A673 (cell line): Measurements from ENCODE around the gene ARHGAP26. TPM values are rescaled to one million over a fixed set of nuclear protein-coding genes. Genes with fewer than 3 reads are reported as not detected.

Experiments used
- BruUV-seq: library from RNA; stranded (reverse); fragments of 400-500 nt; replicated peaks from 2 replicates; lab custom pipeline; 2021; lab: Mats Ljungman, UMichigan
- CTCF ChIA-PET: fragments of 300-600 bp; sonication (Branson Sonifier 250); formaldehyde crosslinking; loops from one replicate; lab custom pipeline; 2022; ENCODE audit warnings: antibody characterized with exemption; lab: Charles Lee
- POLR2A ChIA-PET: fragments of 300-600 bp; sonication (Branson Sonifier 250); formaldehyde crosslinking; loops from one replicate; lab custom pipeline; 2022; ENCODE audit warnings: antibody characterized with exemption; ENCODE audit not compliant: low non-redundant PET; lab: Charles Lee
- DNase-seq: peaks from one replicate; pipeline ENCODE4 v3.0.0-alpha.2; 2015; ENCODE audit warnings: low spot score
- H3K27ac ChIP-seq: fragments of 200-600 bp; sonication (generic); 2 replicates; pipeline ENCODE4 v1.5.1; 2016; ENCODE audit warnings: mixed run types, low read depth, mild to moderate bottlenecking, mixed read lengths, antibody characterized with exemption, low read length; ENCODE audit not compliant: poor library complexity, severe bottlenecking
- H3K27me3 ChIP-seq: fragments of 200-600 bp; sonication (generic); replicated peaks from 2 replicates; pipeline ENCODE4 v1.6.1; 2017; ENCODE audit warnings: mixed run types, low read depth, mild to moderate bottlenecking, mixed read lengths, antibody characterized with exemption, low read length; ENCODE audit not compliant: insufficient read depth, poor library complexity
- H3K36me3 ChIP-seq: fragments of 200-600 bp; sonication (generic); 2 replicates; pipeline ENCODE4 v1.6.1; 2016; ENCODE audit warnings: mixed run types, mild to moderate bottlenecking, mixed read lengths, antibody characterized with exemption, low read length; ENCODE audit not compliant: insufficient read depth, poor library complexity, severe bottlenecking
- H3K4me1 ChIP-seq: fragments of 200-600 bp; sonication (generic); 2 replicates; pipeline ENCODE4 v1.6.1; 2017; ENCODE audit warnings: mixed run types, mild to moderate bottlenecking, mixed read lengths, antibody characterized with exemption, low read length; ENCODE audit not compliant: insufficient read depth, poor library complexity, severe bottlenecking
- H3K4me3 ChIP-seq: fragments of 200-600 bp; sonication (generic); 2 replicates; pipeline ENCODE4 v1.5.1; 2016; ENCODE audit warnings: low read depth, mixed run types, mild to moderate bottlenecking, mixed read lengths, low read length; ENCODE audit not compliant: poor library complexity, severe bottlenecking
- H3K9me3 ChIP-seq: fragments of 200-600 bp; sonication (generic); 2 replicates; pipeline ENCODE4 v1.6.1; 2016; ENCODE audit warnings: mixed run types, low read depth, mild to moderate bottlenecking, mixed read lengths, antibody characterized with exemption, low read length; ENCODE audit not compliant: poor library complexity, severe bottlenecking
- CTCF ChIP-seq: fragments of 300-800, 200-600 bp; sonication (generic); conservative IDR thresholded peaks from 2 replicates; pipeline ENCODE4 v1.5.1; 2017; ENCODE audit warnings: low read depth, mild to moderate bottlenecking, antibody characterized with exemption, low read length, moderate library complexity, mixed read lengths
- EZH2 ChIP-seq: fragments of 200-600 bp; sonication (generic); IDR thresholded peaks from 2 replicates; pipeline ENCODE4 v1.6.1; 2017; ENCODE audit warnings: borderline replicate concordance, low read depth, mild to moderate bottlenecking, mixed read lengths, antibody characterized with exemption, low read length; ENCODE audit not compliant: poor library complexity, severe bottlenecking
- intact Hi-C: fragments of 100-400 bp; cut with micrococcal nuclease; formaldehyde crosslinking; loops from one replicate; pipeline ENCODE4 v1.10.0; 2022; ENCODE audit not compliant: unreplicated experiment
- total RNA-seq: library from RNA; stranded (reverse); gene quantifications from 2 replicates; pipeline ENCODE4 v1.2.3, GENCODE V29; 2021

The ARHGAP26 gene
- total RNA-seq, 1 experiment from 2014 or later = 25.5 TPM

- intact Hi-C loops = no loop called here
- no peak for DNase-seq
- Histone ChIP-seq H3K36me3 (no peaks in the 10 kb centered on the region), H3K9me3 (no peaks in the 10 kb centered on the region), H3K27me3 (no peaks in the 10 kb centered on the region), H3K4me3 (no peak overlapping the region), H3K4me1 (peaks cover 16% of the 10 kb centered on the region), H3K27ac (peak overlapping the region; percentile 5)
- BruUV-seq = no TSS peak
- ChIA-PET POLR2A (no interaction called here), CTCF (interaction anchor here (0.6 to 1.8 kb wide), 2 partner anchors 10 to 144 kb away, joined by 3 to 6 read pairs; no protein-coding TSS in a partner anchor)
- TF ChIP-seq EZH2 = no peak
- TF ChIP-seq CTCF = no peak
Measured at GRCh38 chr5:142722896-142723295, 47.3 kb upstream of the ARHGAP26 start.

GRCh38 chr5:142724821-142725220 lies 45.4 kb upstream of the ARHGAP26 start:
- Histone ChIP-seq H3K4me3 (no peak overlapping the region), H3K27me3 (no peaks in the 10 kb centered on the region), H3K36me3 (no peaks in the 10 kb centered on the region), H3K4me1 (peaks cover 16% of the 10 kb centered on the region), H3K27ac (no peak overlapping the region), H3K9me3 (no peaks in the 10 kb centered on the region)
- no peak for DNase-seq
- no TSS peak for BruUV-seq
- intact Hi-C loops = no loop called here
- TF ChIP-seq CTCF (no peak), EZH2 (no peak)
- CTCF ChIA-PET = no interaction called here
- POLR2A ChIA-PET = no interaction called here

GRCh38 chr5:142725231-142726187 lies 44.7 kb upstream of the ARHGAP26 start:
- Histone ChIP-seq H3K4me1 (peaks cover 16% of the 10 kb centered on the region), H3K9me3 (no peaks in the 10 kb centered on the region), H3K27ac (peak overlapping the region; percentile 85), H3K27me3 (no peaks in the 10 kb centered on the region), H3K36me3 (no peaks in the 10 kb centered on the region), H3K4me3 (no peak overlapping the region)
- ChIA-PET CTCF (no interaction called here), POLR2A (no interaction called here)
- no peak for DNase-seq
- no peak for TF ChIP-seq CTCF
- TF ChIP-seq EZH2 = no peak
- BruUV-seq = no TSS peak
- intact Hi-C loops = no loop called here
